ENCODE measurements around the gene UBR3.

Gene UBR3

GRCh38 chr2:170006587-170007325, 179.5 kb downstream of the UBR3 start:
- DNase-seq (ENCODE audit: extremely low read depth, low read depth), result no peak
- TF ChIP-seq CTCF (IDR thresholded peaks at IDR 0.05; ENCODE audit: low read depth, low read length), result no peak

- no peak for DNase-seq (ENCODE audit: extremely low read depth, low read depth)
- TF ChIP-seq CTCF (IDR thresholded peaks at IDR 0.05; ENCODE audit: low read depth, low read length), result no peak
Observed at GRCh38 chr2:170009209-170009608, 182.0 kb downstream of the UBR3 start.

DNA sequence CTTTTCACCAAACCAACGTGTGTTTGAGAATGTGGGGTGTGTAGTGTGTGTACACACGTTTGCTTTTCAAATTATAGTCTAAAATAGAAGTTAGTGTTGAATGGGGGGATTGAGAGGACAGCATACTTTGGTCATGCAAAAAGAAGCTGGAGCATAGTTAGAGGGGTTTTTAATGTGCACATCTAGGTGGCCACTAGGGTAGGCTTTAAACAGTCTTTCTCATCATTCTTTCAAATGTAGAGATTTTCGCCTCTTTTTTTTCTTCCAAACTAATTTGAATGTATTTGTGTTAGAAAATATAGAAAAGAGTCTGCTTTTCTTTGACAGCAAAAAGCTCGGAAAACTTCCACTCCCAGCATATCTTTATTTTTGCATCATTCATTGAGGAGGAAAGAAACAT, 185.5 kb downstream of the UBR3 start:
- no peak for TF ChIP-seq CTCF (IDR thresholded peaks at IDR 0.05; ENCODE audit: low read depth, low read length)
- DNase-seq (ENCODE audit: extremely low read depth, low read depth), result no peak

DNA sequence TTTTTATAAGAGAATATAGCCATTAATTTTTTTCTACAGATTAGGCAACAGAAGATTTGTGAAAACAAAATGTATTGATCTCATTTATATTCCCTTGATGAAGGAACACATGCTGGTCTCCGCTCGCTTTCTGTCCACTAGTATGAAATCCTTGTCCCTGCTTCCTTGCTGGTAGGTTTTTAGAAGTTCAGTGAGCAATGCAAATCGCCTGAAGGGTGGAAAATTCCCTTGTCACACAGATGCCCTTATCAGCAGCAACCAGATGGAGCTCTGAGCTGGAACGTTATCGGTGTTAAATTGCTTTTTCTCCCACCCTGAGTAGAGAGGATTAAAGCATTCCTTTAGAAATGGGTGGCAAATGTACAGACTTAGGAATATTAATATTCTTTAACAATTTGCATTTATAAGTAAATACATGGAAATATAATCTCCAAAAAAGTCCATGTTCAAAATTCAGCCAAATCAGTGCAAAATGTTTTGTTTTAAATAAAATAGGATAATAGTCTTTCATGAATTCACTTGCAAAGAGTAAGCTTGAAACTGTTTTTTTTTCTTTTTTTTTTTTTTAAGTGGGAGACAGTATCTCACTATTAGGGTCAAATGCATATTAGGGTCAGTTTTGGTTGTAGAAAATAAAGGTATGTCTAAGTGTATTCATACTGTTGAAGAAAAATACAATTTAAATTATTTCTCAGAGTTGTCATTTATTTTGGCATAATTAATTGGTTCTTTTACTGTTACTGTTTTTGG, 186.7 kb downstream of the UBR3 start:
- no peak for TF ChIP-seq CTCF (IDR thresholded peaks at IDR 0.05; ENCODE audit: low read depth, low read length)
- no peak for DNase-seq (ENCODE audit: extremely low read depth, low read depth)

DNA sequence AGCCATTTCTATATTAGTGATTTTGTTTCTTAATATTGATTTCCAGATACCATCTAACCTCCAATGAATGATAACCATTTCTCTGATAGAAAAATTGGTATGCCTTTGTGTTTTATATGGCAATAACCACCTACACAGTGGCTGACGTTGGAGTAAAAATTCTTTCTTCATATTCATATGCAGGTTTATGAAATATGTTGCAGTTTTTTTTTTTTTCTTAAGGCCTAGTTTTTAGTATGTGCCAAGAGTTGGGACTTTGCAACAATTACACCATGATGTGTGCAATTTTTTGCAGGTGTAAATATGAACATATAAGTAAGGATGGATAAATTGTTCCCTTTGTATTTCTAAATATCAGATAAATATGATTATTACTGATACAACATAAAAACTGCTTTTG, 187.5 kb downstream of the UBR3 start:
- DNase-seq (ENCODE audit: extremely low read depth, low read depth), result no peak
- no peak for TF ChIP-seq CTCF (IDR thresholded peaks at IDR 0.05; ENCODE audit: low read depth, low read length)

- DNase-seq (ENCODE audit: extremely low read depth, low read depth), result no peak
- TF ChIP-seq CTCF (IDR thresholded peaks at IDR 0.05; ENCODE audit: low read depth, low read length), result no peak
Observed at GRCh38 chr2:170017860-170018532, 190.7 kb downstream of the UBR3 start.

All from AG09319 (cell line).